GM10266 (cell line): ENCODE data around the gene TMOD1.

Source experiments
- DNase-seq: peaks from one replicate; pipeline ENCODE4 v3.0.0; 2012; ENCODE audit errors: extremely low spot score
- TF ChIP-seq, protein P1 (sequence below): IDR thresholded peaks from 2 replicates; pipeline ENCODE4 v1.5.1; 2012; ENCODE audit warnings: mild to moderate bottlenecking, low read depth; ENCODE audit not compliant: control insufficient read depth, insufficient read depth; ENCODE audit errors: missing control alignments

Gene TMOD1

DNA sequence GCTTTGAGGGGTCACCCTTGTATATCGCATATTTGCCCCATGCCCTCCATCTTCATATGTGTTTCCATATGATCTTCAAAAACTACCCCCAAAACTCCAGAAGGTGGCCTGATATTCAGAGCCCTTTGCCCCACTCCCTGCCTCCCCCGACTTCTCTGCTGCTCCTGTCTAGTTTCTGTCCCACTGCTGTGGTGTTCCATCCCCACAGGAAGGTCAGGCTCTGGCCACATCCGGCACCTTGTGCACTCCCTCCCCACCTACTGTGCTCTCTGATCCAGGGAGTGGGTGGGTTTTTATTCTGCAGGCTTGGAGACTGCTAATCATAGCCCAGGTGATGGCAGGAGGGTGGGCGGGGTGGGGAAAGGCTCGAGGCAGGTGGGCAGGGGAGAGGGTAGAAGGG is 52.4 kb downstream of the TMOD1 start:
- TF ChIP-seq, protein P1, sequence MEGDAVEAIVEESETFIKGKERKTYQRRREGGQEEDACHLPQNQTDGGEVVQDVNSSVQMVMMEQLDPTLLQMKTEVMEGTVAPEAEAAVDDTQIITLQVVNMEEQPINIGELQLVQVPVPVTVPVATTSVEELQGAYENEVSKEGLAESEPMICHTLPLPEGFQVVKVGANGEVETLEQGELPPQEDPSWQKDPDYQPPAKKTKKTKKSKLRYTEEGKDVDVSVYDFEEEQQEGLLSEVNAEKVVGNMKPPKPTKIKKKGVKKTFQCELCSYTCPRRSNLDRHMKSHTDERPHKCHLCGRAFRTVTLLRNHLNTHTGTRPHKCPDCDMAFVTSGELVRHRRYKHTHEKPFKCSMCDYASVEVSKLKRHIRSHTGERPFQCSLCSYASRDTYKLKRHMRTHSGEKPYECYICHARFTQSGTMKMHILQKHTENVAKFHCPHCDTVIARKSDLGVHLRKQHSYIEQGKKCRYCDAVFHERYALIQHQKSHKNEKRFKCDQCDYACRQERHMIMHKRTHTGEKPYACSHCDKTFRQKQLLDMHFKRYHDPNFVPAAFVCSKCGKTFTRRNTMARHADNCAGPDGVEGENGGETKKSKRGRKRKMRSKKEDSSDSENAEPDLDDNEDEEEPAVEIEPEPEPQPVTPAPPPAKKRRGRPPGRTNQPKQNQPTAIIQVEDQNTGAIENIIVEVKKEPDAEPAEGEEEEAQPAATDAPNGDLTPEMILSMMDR, result no peak
- DNase-seq, result no peak

GRCh38 chr9:97554566-97555075 is 53.2 kb downstream of the TMOD1 start:
- no peak for DNase-seq
- TF ChIP-seq, protein P1, result no peak

DNA sequence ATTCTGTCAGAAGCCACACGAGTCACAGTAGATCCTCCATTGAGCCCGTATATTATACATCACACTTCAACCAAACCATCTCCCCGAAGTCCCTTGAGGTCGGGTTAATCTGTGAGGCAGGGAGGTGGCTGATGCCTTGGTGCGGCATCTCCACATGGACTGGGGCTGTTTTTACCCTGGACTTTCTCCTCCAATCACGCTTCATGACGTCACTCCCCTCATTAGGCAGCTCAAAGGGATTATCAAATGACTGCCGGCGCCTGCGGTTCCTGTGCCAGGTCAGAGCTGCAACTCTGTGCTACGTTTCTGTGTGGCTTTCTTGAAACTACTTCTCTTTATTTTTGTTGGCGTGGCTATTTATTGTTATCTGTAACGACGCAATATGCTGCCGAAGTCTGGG is 53.7 kb downstream of the TMOD1 start:
- DNase-seq, result no peak
- TF ChIP-seq, protein P1, result no peak

- TF ChIP-seq, protein P1, result no peak
- no peak for DNase-seq
Measured at GRCh38 chr9:97556036-97556720, 54.7 kb downstream of the TMOD1 start.

GRCh38 chr9:97556721-97557605 is 55.5 kb downstream of the TMOD1 start:
- no peak for DNase-seq
- TF ChIP-seq, protein P1, result no peak

GRCh38 chr9:97557606-97558095 is 56.2 kb downstream of the TMOD1 start:
- DNase-seq, result no peak
- TF ChIP-seq, protein P1, result no peak
